ENCODE results near the gene GTPBP6.

DNA sequence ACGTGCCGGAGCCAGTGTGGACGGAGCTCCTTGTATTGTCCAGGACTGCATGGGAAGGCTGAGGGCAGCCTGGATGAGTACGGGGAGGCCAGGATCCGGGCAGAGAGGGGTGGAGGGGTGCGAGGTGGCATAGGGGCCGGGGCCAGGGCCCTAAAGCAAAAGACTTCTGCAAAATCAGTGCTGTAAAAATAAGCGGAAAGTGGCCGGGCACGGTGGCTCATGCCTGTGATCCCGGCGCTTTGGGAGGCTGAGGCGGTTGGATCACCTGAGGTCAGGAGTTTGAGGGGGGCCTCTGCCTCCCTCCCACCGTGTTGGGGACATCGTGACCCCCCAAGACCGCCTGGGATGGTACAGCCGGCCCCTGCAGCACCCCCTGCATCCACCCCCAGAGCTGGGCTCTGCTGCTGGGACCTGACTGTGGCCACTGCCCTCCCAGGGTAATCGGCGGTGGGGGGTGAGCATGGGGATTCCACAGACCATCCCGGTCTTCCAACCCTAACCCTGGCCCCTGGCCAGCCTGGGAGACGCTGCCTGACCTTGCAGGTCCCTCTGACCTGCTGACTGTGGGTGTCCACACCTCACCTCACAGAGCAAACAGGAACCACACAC is 60.8 kb downstream of the GTPBP6 start:
- TF ChIP-seq CTCF (IDR thresholded peaks at IDR 0.05; ENCODE audit: poor library complexity) (no peak), EZH2 (IDR thresholded peaks at IDR 0.05; ENCODE audit: borderline replicate concordance) (no peak), EZH2phosphoT487 (IDR thresholded peaks at IDR 0.05; ENCODE audit: low read depth, severe bottlenecking, unreplicated experiment) (no peak)

Measured in hepatocyte (in vitro differentiated cells).